Mammary epithelial cell (primary cell): ENCODE measurements around the gene IL37.

Experiments
- EZH2 ChIP-seq: IDR thresholded peaks from 2 replicates; pipeline ENCODE4 v1.6.1; 2012; ENCODE audit warnings: low read length, inconsistent platforms, borderline replicate concordance
- TF ChIP-seq, protein P1 (sequence below), 2 donors: IDR thresholded peaks in 1 of 2; conservative IDR thresholded peaks in 1 of 2; 2 replicates each; pipeline ENCODE4 v1.5.1; 2011 to 2012; ENCODE audit warnings: inconsistent platforms in 2 of 2, low read length in 2 of 2, mild to moderate bottlenecking in 2 of 2, control low read depth in 1 of 2, low read depth in 1 of 2; ENCODE audit not compliant: insufficient read depth in 1 of 2; ENCODE audit errors: extremely low read depth in 1 of 2

GRCh38 chr2:112936927-112937232 lies 25.9 kb downstream of the IL37 start:
- TF ChIP-seq, protein P1, sequence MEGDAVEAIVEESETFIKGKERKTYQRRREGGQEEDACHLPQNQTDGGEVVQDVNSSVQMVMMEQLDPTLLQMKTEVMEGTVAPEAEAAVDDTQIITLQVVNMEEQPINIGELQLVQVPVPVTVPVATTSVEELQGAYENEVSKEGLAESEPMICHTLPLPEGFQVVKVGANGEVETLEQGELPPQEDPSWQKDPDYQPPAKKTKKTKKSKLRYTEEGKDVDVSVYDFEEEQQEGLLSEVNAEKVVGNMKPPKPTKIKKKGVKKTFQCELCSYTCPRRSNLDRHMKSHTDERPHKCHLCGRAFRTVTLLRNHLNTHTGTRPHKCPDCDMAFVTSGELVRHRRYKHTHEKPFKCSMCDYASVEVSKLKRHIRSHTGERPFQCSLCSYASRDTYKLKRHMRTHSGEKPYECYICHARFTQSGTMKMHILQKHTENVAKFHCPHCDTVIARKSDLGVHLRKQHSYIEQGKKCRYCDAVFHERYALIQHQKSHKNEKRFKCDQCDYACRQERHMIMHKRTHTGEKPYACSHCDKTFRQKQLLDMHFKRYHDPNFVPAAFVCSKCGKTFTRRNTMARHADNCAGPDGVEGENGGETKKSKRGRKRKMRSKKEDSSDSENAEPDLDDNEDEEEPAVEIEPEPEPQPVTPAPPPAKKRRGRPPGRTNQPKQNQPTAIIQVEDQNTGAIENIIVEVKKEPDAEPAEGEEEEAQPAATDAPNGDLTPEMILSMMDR (conservative IDR thresholded peaks at IDR 0.05 in 1 of 2, IDR thresholded peaks at IDR 0.05 in 1 of 2; ENCODE audit: extremely low read depth in 1 of 2, insufficient read depth in 1 of 2, low read depth in 1 of 2, low read length in 2 of 2), result no peak
- no peak for TF ChIP-seq EZH2
